MG63 (cell line): ENCODE measurements around the gene FGD3. TPM values are rescaled to one million over a fixed set of nuclear protein-coding genes. Genes with fewer than 3 reads are reported as not detected.

ENCODE experiments used
- DNase-seq: peaks from one replicate; pipeline ENCODE4 v3.0.0-alpha.2; 2020
- H3K27me3 ChIP-seq: fragments of 250-450 bp; sonication (Bioruptor Pico); 2 replicates; pipeline ENCODE4 v1.5.1; 2020; ENCODE audit warnings: mild to moderate bottlenecking, moderate library complexity
- H3K36me3 ChIP-seq: fragments of 250-450 bp; sonication (Bioruptor Pico); 2 replicates; pipeline ENCODE4 v1.5.1; 2020; ENCODE audit warnings: mild to moderate bottlenecking, moderate library complexity
- H3K4me3 ChIP-seq: fragments of 250-450 bp; sonication (Bioruptor Pico); 2 replicates; pipeline ENCODE4 v1.5.1; 2020; ENCODE audit warnings: mild to moderate bottlenecking, moderate library complexity
- H3K9me3 ChIP-seq: fragments of 250-450 bp; sonication (Bioruptor Pico); 2 replicates; pipeline ENCODE4 v1.5.1; 2020; ENCODE audit warnings: mild to moderate bottlenecking, moderate library complexity
- total RNA-seq: library from RNA; depleted of rRNA; stranded (reverse); fragments of >200 nt; shearing (Covaris generic); gene quantifications from 2 replicates; pipeline ENCODE4 v1.2.3, GENCODE V29; 2014; ENCODE audit warnings: low replicate concordance

FGD3 gene
- total RNA-seq, 1 experiment from 2014 or later: not detected

- DNase-seq: no peak
- no peaks in the 10 kb centered on the region for H3K9me3 ChIP-seq
- no peaks in the 10 kb centered on the region for H3K27me3 ChIP-seq
- no peaks in the 10 kb centered on the region for H3K36me3 ChIP-seq
- H3K4me3 ChIP-seq: no peak overlapping the region
Measured at GRCh38 chr9:93028448-93029006, 81.2 kb downstream of the FGD3 start.

- Histone ChIP-seq H3K9me3 (no peaks in the 10 kb centered on the region), H3K27me3 (no peaks in the 10 kb centered on the region), H3K4me3 (no peak overlapping the region), H3K36me3 (no peaks in the 10 kb centered on the region)
- no peak for DNase-seq
Measured at GRCh38 chr9:93030642-93031628, 83.6 kb downstream of the FGD3 start.

GRCh38 chr9:93031629-93032430 lies 84.5 kb downstream of the FGD3 start:
- Histone ChIP-seq H3K36me3 (no peaks in the 10 kb centered on the region), H3K4me3 (no peak overlapping the region), H3K9me3 (no peaks in the 10 kb centered on the region), H3K27me3 (no peaks in the 10 kb centered on the region)
- DNase-seq: peak; percentile 21

- no peaks in the 10 kb centered on the region for H3K27me3 ChIP-seq
- no peaks in the 10 kb centered on the region for H3K9me3 ChIP-seq
- no peak overlapping the region for H3K4me3 ChIP-seq
- DNase-seq: no peak
- H3K36me3 ChIP-seq: no peaks in the 10 kb centered on the region
Measured at GRCh38 chr9:93032545-93032944, 85.2 kb downstream of the FGD3 start.

GRCh38 chr9:93033531-93033930 lies 86.2 kb downstream of the FGD3 start:
- H3K4me3 ChIP-seq: no peak overlapping the region
- H3K27me3 ChIP-seq: no peaks in the 10 kb centered on the region
- H3K9me3 ChIP-seq: no peaks in the 10 kb centered on the region
- DNase-seq: no peak
- no peaks in the 10 kb centered on the region for H3K36me3 ChIP-seq

- Histone ChIP-seq H3K4me3 (no peak overlapping the region), H3K36me3 (no peaks in the 10 kb centered on the region), H3K9me3 (no peaks in the 10 kb centered on the region), H3K27me3 (no peaks in the 10 kb centered on the region)
- no peak for DNase-seq
Measured at GRCh38 chr9:93035106-93035660, 87.9 kb downstream of the FGD3 start.

- no peak for DNase-seq
- Histone ChIP-seq H3K9me3 (no peaks in the 10 kb centered on the region), H3K27me3 (no peaks in the 10 kb centered on the region), H3K4me3 (no peak overlapping the region), H3K36me3 (no peaks in the 10 kb centered on the region)
Measured at GRCh38 chr9:93035821-93036351, 88.6 kb downstream of the FGD3 start.

GRCh38 chr9:93036887-93037475 lies 89.7 kb downstream of the FGD3 start:
- Histone ChIP-seq H3K4me3 (no peak overlapping the region), H3K9me3 (no peaks in the 10 kb centered on the region), H3K36me3 (no peaks in the 10 kb centered on the region), H3K27me3 (no peaks in the 10 kb centered on the region)
- DNase-seq: no peak

GRCh38 chr9:93037476-93037971 lies 90.2 kb downstream of the FGD3 start:
- H3K4me3 ChIP-seq: no peak overlapping the region
- H3K27me3 ChIP-seq: no peaks in the 10 kb centered on the region
- no peaks in the 10 kb centered on the region for H3K9me3 ChIP-seq
- H3K36me3 ChIP-seq: no peaks in the 10 kb centered on the region
- DNase-seq: no peak

- no peaks in the 10 kb centered on the region for H3K9me3 ChIP-seq
- DNase-seq: no peak
- H3K27me3 ChIP-seq: no peaks in the 10 kb centered on the region
- H3K4me3 ChIP-seq: no peak overlapping the region
- H3K36me3 ChIP-seq: no peaks in the 10 kb centered on the region
Measured at GRCh38 chr9:93038918-93039317, 91.6 kb downstream of the FGD3 start.

GRCh38 chr9:93039456-93039855 lies 92.1 kb downstream of the FGD3 start:
- DNase-seq: no peak
- no peaks in the 10 kb centered on the region for H3K36me3 ChIP-seq
- no peaks in the 10 kb centered on the region for H3K27me3 ChIP-seq
- no peaks in the 10 kb centered on the region for H3K9me3 ChIP-seq
- H3K4me3 ChIP-seq: no peak overlapping the region

GRCh38 chr9:93039976-93040375 lies 92.7 kb downstream of the FGD3 start:
- Histone ChIP-seq H3K9me3 (no peaks in the 10 kb centered on the region), H3K4me3 (no peak overlapping the region), H3K27me3 (no peaks in the 10 kb centered on the region), H3K36me3 (no peaks in the 10 kb centered on the region)
- DNase-seq: no peak

GRCh38 chr9:93040409-93040808 lies 93.1 kb downstream of the FGD3 start:
- Histone ChIP-seq H3K36me3 (no peaks in the 10 kb centered on the region), H3K4me3 (no peak overlapping the region), H3K9me3 (no peaks in the 10 kb centered on the region), H3K27me3 (no peaks in the 10 kb centered on the region)
- no peak for DNase-seq

GRCh38 chr9:93041108-93041802 lies 93.9 kb downstream of the FGD3 start:
- Histone ChIP-seq H3K27me3 (no peaks in the 10 kb centered on the region), H3K9me3 (no peaks in the 10 kb centered on the region), H3K36me3 (no peaks in the 10 kb centered on the region), H3K4me3 (no peak overlapping the region)
- peak; percentile 10 for DNase-seq

GRCh38 chr9:93043122-93043521 lies 95.8 kb downstream of the FGD3 start:
- no peak overlapping the region for H3K4me3 ChIP-seq
- no peak for DNase-seq
- no peaks in the 10 kb centered on the region for H3K27me3 ChIP-seq
- H3K9me3 ChIP-seq: no peaks in the 10 kb centered on the region
- no peaks in the 10 kb centered on the region for H3K36me3 ChIP-seq

GRCh38 chr9:93045521-93045920 lies 98.2 kb downstream of the FGD3 start:
- no peak overlapping the region for H3K4me3 ChIP-seq
- DNase-seq: no peak
- no peaks in the 10 kb centered on the region for H3K36me3 ChIP-seq
- H3K27me3 ChIP-seq: no peaks in the 10 kb centered on the region
- H3K9me3 ChIP-seq: no peaks in the 10 kb centered on the region
